Esophagus muscularis mucosa (tissue), 4 donors: Measurements from ENCODE around the gene ACSF3. TPM values are rescaled to one million over a fixed set of nuclear protein-coding genes. Genes with fewer than 3 reads are reported as not detected.
A peak's percentile ranks its signal among the peaks of the same experiment; 100 is the strongest.

Experiments used
- DNase-seq: peaks from one replicate; pipeline ENCODE4 v3.0.0-alpha.2; 2017; ENCODE audit errors: extremely low spot score
- H3K27ac ChIP-seq, 4 donors: fragments of 200-600 bp; sonication (generic); replicated peaks in 1 of 4; 1 replicate in 3 of 4; 2 replicates in 1 of 4; pipeline ENCODE4 v1.5.1; 2016 to 2019; ENCODE audit warnings: mild to moderate bottlenecking in 1 of 4
- H3K27me3 ChIP-seq, 4 donors: fragments of 200-600 bp; sonication (generic); one replicate each; pipeline versions ENCODE4 v1.5.1 to v1.6.0; 2016 to 2019
- H3K36me3 ChIP-seq, 4 donors: fragments of 200-600 bp; sonication (generic); one replicate each; pipeline ENCODE4 v1.5.1; 2016 to 2019
- H3K4me1 ChIP-seq, 4 donors: fragments of 200-600 bp; sonication (generic); one replicate each; pipeline ENCODE4 v1.5.1; 2016 to 2019
- H3K4me3 ChIP-seq, 4 donors: fragments of 200-600 bp; sonication (generic); 1 replicate in 2 of 4; 2 replicates in 2 of 4; pipeline ENCODE4 v1.5.1; 2016 to 2019; ENCODE audit warnings: mild to moderate bottlenecking in 4 of 4, moderate library complexity in 1 of 4
- H3K9me3 ChIP-seq, 4 donors: fragments of 200-600 bp; sonication (generic); 1 replicate in 3 of 4; 2 replicates in 1 of 4; pipeline ENCODE4 v1.5.1; 2016 to 2019
- CTCF ChIP-seq, 3 experiments: fragments of 200-600 bp in 2 of 3; fragments of 450-650 bp in 1 of 3; sonication (generic) in 2 of 3; IDR thresholded peaks; one replicate each; pipeline ENCODE4 v1.5.1; 2017 to 2019; ENCODE audit warnings: antibody characterized with exemption in 3 of 3, mild to moderate bottlenecking in 2 of 3, moderate library complexity in 1 of 3
- EP300 ChIP-seq: sonication (generic); formaldehyde crosslinking; IDR thresholded peaks from one replicate; pipeline ENCODE4 v1.6.1; 2017; ENCODE audit warnings: antibody characterized with exemption
- POLR2A ChIP-seq: fragments of 450-650 bp; IDR thresholded peaks from one replicate; pipeline ENCODE4 v1.6.1; 2017; ENCODE audit warnings: antibody characterized with exemption, moderate library complexity, mild to moderate bottlenecking, low read depth
- POLR2AphosphoS5 ChIP-seq, 2 donors: sonication (generic); formaldehyde crosslinking; IDR thresholded peaks; one replicate each; pipeline ENCODE4 v1.6.1; 2017; ENCODE audit warnings: antibody characterized with exemption in 2 of 2
- WGBS: methylation state at CpG from one replicate; pipeline ENCODE4 v1.1.5; 2018; 5-methylcytosine and 5-hydroxymethylcytosine counted together
- intact Hi-C: fragments of 100-400 bp; cut with DNase I; formaldehyde crosslinking; loops from one replicate; pipeline ENCODE4 v1.15.1; 2023
- total RNA-seq, 4 donors: library from RNA; depleted of rRNA; stranded (reverse); fragments of >200 nt; gene quantifications; one replicate each; pipeline versions ENCODE4 v1.1.0 to v1.2.1, GENCODE V29; 2016

The ACSF3 gene
- total RNA-seq, 4 donors from 2014 or later: 23.5 to 29.8 (median 27.2) TPM

- 59% methylated on average over 36 of the region's 48 CpGs for WGBS
- peaks cover 0 to 98% (median 17%) of the 10 kb centered on the region in 4 donors for H3K27me3 ChIP-seq
- no peaks in the 10 kb centered on the region for H3K9me3 ChIP-seq
- H3K4me1 ChIP-seq: no peaks in the 10 kb centered on the region
- peak overlapping the region in 2 of 4 donors; percentile 12 to 20 for H3K4me3 ChIP-seq
- H3K36me3 ChIP-seq: no peaks in the 10 kb centered on the region
- intact Hi-C loops: no loop called here
- DNase-seq: no peak
- no peak overlapping the region for H3K27ac ChIP-seq
- TF ChIP-seq POLR2AphosphoS5 (IDR thresholded peaks at IDR 0.05) (no peak), CTCF (IDR thresholded peaks at IDR 0.05) (no peak), EP300 (no peak), POLR2A (no peak)
These were observed 40.5 kb upstream of the ACSF3 start for GRCh38 chr16:89052890-89053724.

- H3K27me3 ChIP-seq: peaks cover 0 to 98% (median 15%) of the 10 kb centered on the region in 4 donors
- DNase-seq: no peak
- WGBS: 90% methylated on average over 11 of the region's 16 CpGs
- no peak for TF ChIP-seq EP300
- no peak for TF ChIP-seq CTCF (IDR thresholded peaks at IDR 0.05)
- TF ChIP-seq POLR2A: no peak
- no peak for TF ChIP-seq POLR2AphosphoS5 (IDR thresholded peaks at IDR 0.05)
- H3K4me1 ChIP-seq: no peaks in the 10 kb centered on the region
- H3K9me3 ChIP-seq: no peaks in the 10 kb centered on the region
- H3K4me3 ChIP-seq: no peak overlapping the region
- no peak overlapping the region for H3K27ac ChIP-seq
- intact Hi-C loops: no loop called here
- no peaks in the 10 kb centered on the region for H3K36me3 ChIP-seq
These were observed 40.0 kb upstream of the ACSF3 start for GRCh38 chr16:89053725-89054029.

- TF ChIP-seq CTCF (IDR thresholded peaks at IDR 0.05): no peak
- TF ChIP-seq POLR2AphosphoS5 (IDR thresholded peaks at IDR 0.05): no peak
- no peak for TF ChIP-seq EP300
- TF ChIP-seq POLR2A: no peak
- intact Hi-C loops: no loop called here
- no peak for DNase-seq
- peaks cover 0 to 98% (median 13%) of the 10 kb centered on the region in 4 donors for H3K27me3 ChIP-seq
- no peak overlapping the region for H3K4me3 ChIP-seq
- H3K27ac ChIP-seq: no peak overlapping the region
- no peaks in the 10 kb centered on the region for H3K4me1 ChIP-seq
- 77% methylated on average over 7 of the region's 15 CpGs for WGBS
- no peaks in the 10 kb centered on the region for H3K36me3 ChIP-seq
- H3K9me3 ChIP-seq: no peaks in the 10 kb centered on the region
These were observed 39.4 kb upstream of the ACSF3 start for GRCh38 chr16:89054261-89054661.

- no peaks in the 10 kb centered on the region for H3K4me1 ChIP-seq
- no peaks in the 10 kb centered on the region for H3K9me3 ChIP-seq
- H3K4me3 ChIP-seq: no peak overlapping the region
- TF ChIP-seq POLR2AphosphoS5 (IDR thresholded peaks at IDR 0.05) (no peak), EP300 (no peak), CTCF (IDR thresholded peaks at IDR 0.05) (no peak)
- 56% methylated on average over 2 of the region's 11 CpGs for WGBS
- intact Hi-C loops: no loop called here
- H3K36me3 ChIP-seq: no peaks in the 10 kb centered on the region
- H3K27ac ChIP-seq: no peak overlapping the region
- DNase-seq: no peak
- peaks cover 0 to 98% (median 10%) of the 10 kb centered on the region in 4 donors for H3K27me3 ChIP-seq
These were observed 38.9 kb upstream of the ACSF3 start for GRCh38 chr16:89054714-89055113.

- Histone ChIP-seq H3K36me3 (no peaks in the 10 kb centered on the region), H3K9me3 (no peaks in the 10 kb centered on the region), H3K27me3 (peaks cover 0 to 92% (median 7%) of the 10 kb centered on the region in 4 donors), H3K4me1 (no peaks in the 10 kb centered on the region), H3K27ac (no peak overlapping the region), H3K4me3 (no peak overlapping the region)
- no CpG with 5 or more reads among the region's 15 CpGs for WGBS
- TF ChIP-seq POLR2AphosphoS5 (IDR thresholded peaks at IDR 0.05) (no peak), POLR2A (no peak), EP300 (no peak), CTCF (IDR thresholded peaks at IDR 0.05) (no peak)
- intact Hi-C loops: no loop called here
- DNase-seq: no peak
These were observed 38.3 kb upstream of the ACSF3 start for GRCh38 chr16:89055313-89055712.
